ENCODE measurements around the gene IQSEC1. TPM values are rescaled to one million over a fixed set of nuclear protein-coding genes. Genes with fewer than 3 reads are reported as not detected.
A peak's percentile ranks its signal among the peaks of the same experiment; 100 is the strongest.

The IQSEC1 gene
- total and polyA plus RNA-seq, 9 of the 15 experiments (the other 6 are each of a cell fraction or from before 2014, with no cell fraction given) = 0.56 to 39.0 (median 6.8) TPM

DNA sequence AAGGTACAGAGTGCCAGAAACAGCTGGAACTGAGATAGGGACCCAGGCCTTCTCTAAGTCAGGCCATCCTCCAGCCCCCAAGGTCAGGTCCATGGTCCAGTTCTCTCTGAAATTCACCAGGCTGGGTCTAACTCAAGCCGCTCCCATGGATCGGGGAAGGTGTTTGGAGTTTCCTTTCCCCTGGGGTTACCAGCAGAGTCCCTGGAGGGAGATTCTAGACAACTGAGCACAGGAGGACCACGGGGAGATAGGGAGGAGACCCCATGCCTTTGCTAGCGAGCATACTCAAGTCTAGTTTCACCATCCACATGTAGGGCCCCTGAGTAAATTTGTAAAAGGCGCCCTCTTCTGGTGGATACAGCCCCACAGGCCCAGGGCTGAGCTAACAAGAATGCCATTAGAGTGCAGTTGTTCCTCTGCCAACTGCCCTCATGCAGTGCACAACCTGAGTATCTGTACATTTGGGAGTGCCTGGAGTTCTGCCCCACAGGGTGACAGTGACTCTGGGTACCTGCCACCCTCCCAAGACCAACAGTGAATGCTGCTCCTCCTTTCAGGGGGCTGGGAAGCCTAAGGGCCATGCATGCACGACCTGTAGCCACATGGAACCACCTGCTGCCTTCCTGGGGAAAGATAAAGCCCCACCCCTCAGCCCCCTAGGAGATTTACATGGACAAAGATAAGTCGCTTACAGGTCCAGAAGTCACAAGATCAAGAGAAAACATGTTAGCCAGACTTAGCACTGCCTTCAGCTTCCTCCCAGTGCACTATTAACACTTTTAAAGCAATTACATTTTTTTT lies 89.0 kb downstream of the IQSEC1 start (continued):
- no peak for TF ChIP-seq SMAD2 (IDR thresholded peaks at IDR 0.05; ENCODE audit: low read depth, low read length)
- TF ChIP-seq NFIC (IDR thresholded peaks at IDR 0.05) = peak; percentile 58; the same call in 1 of the 2 replicates
- peak; percentile 37; the same call in 1 of the 2 replicates for TF ChIP-seq TCF3 (CRISPR knock-in tag; IDR thresholded peaks at IDR 0.05)
- peak; percentile 46; the same call in 1 of the 2 replicates for TF ChIP-seq CXXC5 (CRISPR knock-in tag; IDR thresholded peaks at IDR 0.05)
- TF ChIP-seq MAZ (CRISPR knock-in tag; conservative IDR thresholded peaks at IDR 0.05 in 1 of 2, IDR thresholded peaks at IDR 0.05 in 1 of 2) = peak in 1 of 2 experiments; percentile 63; a peak in 2 of 4 replicates
- TF ChIP-seq SUPT5H (IDR thresholded peaks at IDR 0.05) = no peak
- peak; percentile 65 for TF ChIP-seq ARID1B (IDR thresholded peaks at IDR 0.05)
- TF ChIP-seq ZZZ3 (IDR thresholded peaks at IDR 0.05) = no peak
- TF ChIP-seq TEAD1 (CRISPR knock-in tag; IDR thresholded peaks at IDR 0.05) = peak; percentile 38 to 88; a peak in 2 of 4 replicates
- peak; percentile 39; the same call in 1 of the 2 replicates for TF ChIP-seq ZNF707 (CRISPR knock-in tag; conservative IDR thresholded peaks at IDR 0.05)
- TF ChIP-seq RCOR1 (IDR thresholded peaks at IDR 0.05; ENCODE audit: borderline replicate concordance in 1 of 2, low read depth in 2 of 2, low read length in 2 of 2) = peak in 1 of 2 experiments; percentile 34; a peak in 2 of 4 replicates
- no peak for TF ChIP-seq NELFE (IDR thresholded peaks at IDR 0.05; ENCODE audit: insufficient read depth, insufficient read length)
- 0 out of 2 replicates have a peak, but pooled peaks have one; percentile 37 for TF ChIP-seq SMAD3 (CRISPR knock-in tag; conservative IDR thresholded peaks at IDR 0.05)
- TF ChIP-seq RFX5 (IDR thresholded peaks at IDR 0.05; ENCODE audit: low read depth, low read length) = no peak
- no peak for TF ChIP-seq C11orf30 (IDR thresholded peaks at IDR 0.05; ENCODE audit: low read depth)
- TF ChIP-seq SP2 (IDR thresholded peaks at IDR 0.05; ENCODE audit: extremely low read depth, low read depth, low read length, poor library complexity, severe bottlenecking) = no peak
- TF ChIP-seq ETV5 (CRISPR knock-in tag; IDR thresholded peaks at IDR 0.05; ENCODE audit: low read depth) = peak; percentile 27; the same call in 1 of the 2 replicates
- peak; percentile 93 to 98 (median 95) for TF ChIP-seq CTCF (IDR thresholded peaks at IDR 0.05 in 2 of 3, conservative IDR thresholded peaks at IDR 0.05 in 1 of 3; ENCODE audit: insufficient read depth in 2 of 3, low read depth in 1 of 3, low read length in 3 of 3)
- 0 out of 2 replicates have a peak, but pooled peaks have one; percentile 46 for TF ChIP-seq GTF2F1 (IDR thresholded peaks at IDR 0.05; ENCODE audit: low read depth, low read length)
- peak in 1 of 3 experiments; percentile 48 for TF ChIP-seq YY1 (IDR thresholded peaks at IDR 0.05; ENCODE audit: borderline replicate concordance in 1 of 3, control insufficient read depth in 1 of 3, extremely low read depth in 1 of 3, insufficient read depth in 3 of 3, insufficient read length in 1 of 3, insufficient replicate concordance in 2 of 3, low read depth in 1 of 3, low read length in 2 of 3)
- TF ChIP-seq RNF219 (CRISPR knock-in tag; IDR thresholded peaks at IDR 0.05) = no peak
